ENCODE results near the gene MMP7. TPM values are rescaled to one million over a fixed set of nuclear protein-coding genes. Genes with fewer than 3 reads are reported as not detected.

MMP7 gene
- total and polyA plus RNA-seq, 12 donors: 0.39 to 0.61 (median 0.44) TPM; not detected in 9

DNA sequence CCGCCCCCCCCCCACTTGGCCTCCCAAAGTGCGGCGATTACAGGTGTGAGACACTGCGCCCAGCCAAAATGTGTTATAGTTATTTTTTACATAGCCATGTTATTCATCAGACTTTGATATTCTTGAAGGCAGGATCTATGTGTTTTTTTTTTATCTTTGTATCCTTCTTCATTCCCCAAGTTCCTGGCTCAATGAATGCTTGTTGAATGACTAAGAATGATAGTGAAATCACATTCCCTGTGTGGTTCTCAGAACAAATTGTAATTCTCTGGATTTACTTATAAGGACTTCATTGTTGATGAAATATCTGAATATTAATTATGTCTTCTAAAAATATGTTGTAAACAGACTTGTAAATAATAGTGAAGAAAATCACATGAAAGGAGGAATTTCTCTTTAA lies 33.5 kb downstream of the MMP7 start:
- TF ChIP-seq, protein P1, sequence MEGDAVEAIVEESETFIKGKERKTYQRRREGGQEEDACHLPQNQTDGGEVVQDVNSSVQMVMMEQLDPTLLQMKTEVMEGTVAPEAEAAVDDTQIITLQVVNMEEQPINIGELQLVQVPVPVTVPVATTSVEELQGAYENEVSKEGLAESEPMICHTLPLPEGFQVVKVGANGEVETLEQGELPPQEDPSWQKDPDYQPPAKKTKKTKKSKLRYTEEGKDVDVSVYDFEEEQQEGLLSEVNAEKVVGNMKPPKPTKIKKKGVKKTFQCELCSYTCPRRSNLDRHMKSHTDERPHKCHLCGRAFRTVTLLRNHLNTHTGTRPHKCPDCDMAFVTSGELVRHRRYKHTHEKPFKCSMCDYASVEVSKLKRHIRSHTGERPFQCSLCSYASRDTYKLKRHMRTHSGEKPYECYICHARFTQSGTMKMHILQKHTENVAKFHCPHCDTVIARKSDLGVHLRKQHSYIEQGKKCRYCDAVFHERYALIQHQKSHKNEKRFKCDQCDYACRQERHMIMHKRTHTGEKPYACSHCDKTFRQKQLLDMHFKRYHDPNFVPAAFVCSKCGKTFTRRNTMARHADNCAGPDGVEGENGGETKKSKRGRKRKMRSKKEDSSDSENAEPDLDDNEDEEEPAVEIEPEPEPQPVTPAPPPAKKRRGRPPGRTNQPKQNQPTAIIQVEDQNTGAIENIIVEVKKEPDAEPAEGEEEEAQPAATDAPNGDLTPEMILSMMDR (IDR thresholded peaks at IDR 0.05): no peak
- no peak for TF ChIP-seq POLR2A (IDR thresholded peaks at IDR 0.05)
- no peaks in the 10 kb centered on the region for H3K4me1 ChIP-seq (replicated peaks in 1 of 2)
- no peaks in the 10 kb centered on the region for H3K9me3 ChIP-seq (replicated peaks in 1 of 3)
- no peak overlapping the region for H3K27ac ChIP-seq
- DNase-seq: no peak
- no peak overlapping the region for H3K4me3 ChIP-seq
- intact Hi-C loops (cut with DNase I): loop anchor here in 1 of 2 donors (5.0 to 10.0 kb wide), 2 partner anchors 155 to 212 kb away; no protein-coding TSS in a partner anchor
- 81 to 97% (median 88%) methylated on average over 3 to 4 of the region's 4 CpGs for WGBS, 4 donors
- no peaks in the 10 kb centered on the region for H3K27me3 ChIP-seq
- H3K36me3 ChIP-seq (replicated peaks in 1 of 2): no peaks in the 10 kb centered on the region

DNA sequence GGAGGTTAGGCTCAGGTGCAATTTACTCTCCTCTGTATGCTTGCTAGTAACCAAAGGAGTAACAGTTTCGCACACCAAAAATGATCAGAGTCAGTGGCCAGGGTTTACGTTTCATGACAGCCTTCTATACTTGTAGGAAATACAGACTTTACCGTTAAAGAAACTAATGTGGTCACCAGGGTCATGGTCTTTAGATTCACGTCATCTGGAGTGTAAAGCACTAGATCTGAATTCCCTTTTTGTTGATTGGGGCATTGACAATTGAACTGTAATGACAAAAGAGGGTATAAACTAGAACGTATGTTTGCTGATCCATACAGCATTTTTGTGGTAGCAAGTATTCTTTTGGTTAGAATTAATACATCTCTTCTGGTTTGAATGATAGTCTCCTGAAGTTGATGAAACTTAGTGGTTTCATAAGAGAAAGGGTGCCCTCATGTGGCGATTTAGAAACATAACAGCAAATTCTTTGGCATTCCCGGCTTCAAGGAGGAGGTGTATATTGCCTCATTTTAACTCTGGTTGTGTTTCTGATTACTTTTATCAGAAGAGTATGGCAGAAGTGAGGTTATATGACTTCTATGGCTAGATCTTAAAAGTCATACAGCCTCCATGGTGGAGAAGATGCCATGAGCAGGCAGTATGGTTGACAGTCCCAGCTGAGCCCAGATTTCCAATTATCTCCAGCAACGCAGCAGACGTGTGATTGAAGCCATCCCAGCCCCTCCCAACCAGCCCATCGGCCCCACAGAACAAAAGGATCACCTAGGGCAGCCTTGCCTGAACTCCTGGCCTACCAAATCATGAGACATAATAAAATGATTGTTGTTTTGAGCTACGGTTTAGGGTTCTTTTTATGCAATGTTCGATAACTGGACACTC lies 35.1 kb downstream of the MMP7 start:
- H3K27me3 ChIP-seq: no peaks in the 10 kb centered on the region
- no peaks in the 10 kb centered on the region for H3K36me3 ChIP-seq (replicated peaks in 1 of 2)
- 25 to 30% (median 28%) methylated on average over 11 to 12 of the region's 12 CpGs for WGBS, 4 donors
- no peak overlapping the region for H3K4me3 ChIP-seq
- TF ChIP-seq, protein P1 (IDR thresholded peaks at IDR 0.05): peak; percentile 48 to 88 (median 75)
- no peak for TF ChIP-seq POLR2A (IDR thresholded peaks at IDR 0.05)
- peak in 6 of 7 donors; percentile 30 to 62 (median 36) for DNase-seq
- H3K27ac ChIP-seq: no peak overlapping the region
- intact Hi-C loops (cut with DNase I): loop anchor here in 1 of 2 donors (5.0 to 10.0 kb wide), 2 partner anchors 153 to 211 kb away; no protein-coding TSS in a partner anchor
- no peaks in the 10 kb centered on the region for H3K9me3 ChIP-seq (replicated peaks in 1 of 3)
- no peaks in the 10 kb centered on the region for H3K4me1 ChIP-seq (replicated peaks in 1 of 2)

DNA sequence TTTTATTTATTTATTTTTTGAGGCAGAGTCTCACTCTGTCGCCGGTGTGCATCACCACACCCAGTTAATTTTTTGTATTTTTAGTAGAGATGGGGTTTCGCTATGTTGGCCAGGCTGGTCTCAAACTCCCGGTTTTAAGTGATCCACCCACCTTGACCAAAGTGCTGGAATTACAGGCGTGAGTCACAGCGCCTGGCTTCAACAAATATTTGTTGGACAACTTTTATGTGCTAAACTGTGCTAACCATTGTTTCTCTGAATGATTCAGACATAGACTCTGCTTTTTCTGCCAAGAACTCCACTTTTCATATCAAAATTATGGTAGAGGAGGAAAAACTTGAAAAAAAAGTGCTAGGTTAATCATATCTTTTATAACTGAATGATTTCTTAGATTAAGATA lies 36.3 kb downstream of the MMP7 start:
- H3K27ac ChIP-seq: no peak overlapping the region
- DNase-seq: no peak
- H3K9me3 ChIP-seq (replicated peaks in 1 of 3): no peaks in the 10 kb centered on the region
- H3K4me1 ChIP-seq (replicated peaks in 1 of 2): no peaks in the 10 kb centered on the region
- H3K4me3 ChIP-seq: no peak overlapping the region
- H3K36me3 ChIP-seq (replicated peaks in 1 of 2): no peaks in the 10 kb centered on the region
- no peaks in the 10 kb centered on the region for H3K27me3 ChIP-seq
- TF ChIP-seq POLR2A (IDR thresholded peaks at IDR 0.05): no peak
- TF ChIP-seq, protein P1 (IDR thresholded peaks at IDR 0.05): no peak
- WGBS, 4 donors: 81 to 89% (median 85%) methylated on average over 6 of the region's 6 CpGs
- intact Hi-C loops (cut with DNase I): loop anchor here (5.0 to 10.0 kb wide), 2 partner anchors 152 to 209 kb away; no protein-coding TSS in a partner anchor

DNA sequence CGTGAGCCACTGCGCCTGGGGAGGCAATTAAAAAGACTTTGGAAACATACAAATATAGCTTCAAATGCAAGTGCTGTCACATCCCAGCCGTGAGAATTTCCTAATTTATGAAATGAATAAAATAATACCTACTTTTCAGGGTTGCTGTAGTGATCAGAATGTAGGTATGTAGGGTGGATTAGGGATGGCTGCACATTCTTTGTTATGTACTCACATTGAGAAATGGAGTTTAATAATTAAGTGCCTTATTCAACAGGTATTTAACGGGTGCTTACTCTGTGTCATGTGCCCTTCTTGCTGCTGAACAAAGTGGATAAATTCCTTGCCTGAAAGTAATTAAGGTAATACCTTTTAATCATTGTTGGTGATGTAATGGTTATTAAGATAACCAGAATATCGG lies 37.0 kb downstream of the MMP7 start:
- Histone ChIP-seq H3K4me3 (no peak overlapping the region), H3K27ac (no peak overlapping the region), H3K9me3 (replicated peaks in 1 of 3) (no peaks in the 10 kb centered on the region), H3K27me3 (no peaks in the 10 kb centered on the region), H3K4me1 (replicated peaks in 1 of 2) (no peaks in the 10 kb centered on the region), H3K36me3 (replicated peaks in 1 of 2) (no peaks in the 10 kb centered on the region)
- intact Hi-C loops (cut with DNase I): loop anchor here (5.0 to 10.0 kb wide), 2 partner anchors 151 to 209 kb away; no protein-coding TSS in a partner anchor
- WGBS, 4 donors: 72 to 89% (median 81%) methylated on average over 5 of the region's 5 CpGs
- no peak for DNase-seq
- TF ChIP-seq, protein P1 (IDR thresholded peaks at IDR 0.05): no peak
- TF ChIP-seq POLR2A (IDR thresholded peaks at IDR 0.05): no peak

All from adrenal gland (tissue), 12 donors.